ENCODE results near the gene FBXO41. TPM values are rescaled to one million over a fixed set of nuclear protein-coding genes. Genes with fewer than 3 reads are reported as not detected.
A peak's percentile ranks its signal among the peaks of the same experiment; 100 is the strongest.

FBXO41 gene
- total RNA-seq, 1 experiment from 2014 or later = 6.5 TPM

DNA sequence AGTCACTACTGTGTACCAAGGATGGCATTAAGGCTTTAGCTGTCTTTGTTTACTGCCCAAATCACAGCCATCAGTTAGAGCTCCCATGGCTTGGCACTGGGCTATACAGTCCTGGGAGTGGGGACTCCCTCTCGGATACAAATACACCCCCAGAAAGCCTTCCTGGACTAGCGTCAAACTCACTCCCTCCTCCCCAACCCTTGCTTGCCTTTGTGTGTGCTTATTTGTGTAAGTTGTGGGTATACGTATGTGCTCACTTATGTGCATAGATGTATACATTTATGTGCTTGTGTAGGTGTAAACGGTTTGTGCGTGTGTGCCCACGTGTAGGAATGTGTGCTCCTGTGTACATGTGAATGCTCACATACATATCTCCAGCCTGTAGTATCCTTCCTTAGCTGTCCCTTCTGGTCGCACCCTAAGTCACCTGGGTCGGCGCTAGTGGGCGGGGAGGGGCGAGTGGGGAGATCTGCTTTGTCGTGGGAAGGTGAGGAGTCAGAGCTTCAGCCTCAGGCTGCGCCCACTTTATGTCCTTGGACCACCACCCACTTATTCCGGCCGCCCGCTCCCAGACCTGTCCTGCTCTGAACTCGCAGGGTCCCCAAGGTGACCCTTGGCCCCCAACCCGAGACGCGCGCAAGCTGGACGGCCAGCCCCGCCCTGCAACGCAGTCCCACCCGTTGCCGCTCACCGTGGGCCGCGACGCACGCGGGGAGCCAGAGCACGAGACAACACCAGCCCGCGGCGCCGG lies 51.7 kb downstream of the FBXO41 start:
- peak overlapping the region; percentile 72 to 88 for H3K4me3 ChIP-seq (ENCODE audit: low read depth in 2 of 2, low read length in 2 of 2)
- no peak for DNase-seq (ENCODE audit: low read depth, low spot score)
- intact Hi-C loops (cut with micrococcal nuclease; ENCODE audit: unreplicated experiment) = no loop called here
- peak overlapping the region; percentile 5; the same call in 1 of the 2 replicates for H3K27ac ChIP-seq (ENCODE audit: low read length)
- no TSS peak for BruUV-seq (replicated peaks)
- TF ChIP-seq, protein P1, sequence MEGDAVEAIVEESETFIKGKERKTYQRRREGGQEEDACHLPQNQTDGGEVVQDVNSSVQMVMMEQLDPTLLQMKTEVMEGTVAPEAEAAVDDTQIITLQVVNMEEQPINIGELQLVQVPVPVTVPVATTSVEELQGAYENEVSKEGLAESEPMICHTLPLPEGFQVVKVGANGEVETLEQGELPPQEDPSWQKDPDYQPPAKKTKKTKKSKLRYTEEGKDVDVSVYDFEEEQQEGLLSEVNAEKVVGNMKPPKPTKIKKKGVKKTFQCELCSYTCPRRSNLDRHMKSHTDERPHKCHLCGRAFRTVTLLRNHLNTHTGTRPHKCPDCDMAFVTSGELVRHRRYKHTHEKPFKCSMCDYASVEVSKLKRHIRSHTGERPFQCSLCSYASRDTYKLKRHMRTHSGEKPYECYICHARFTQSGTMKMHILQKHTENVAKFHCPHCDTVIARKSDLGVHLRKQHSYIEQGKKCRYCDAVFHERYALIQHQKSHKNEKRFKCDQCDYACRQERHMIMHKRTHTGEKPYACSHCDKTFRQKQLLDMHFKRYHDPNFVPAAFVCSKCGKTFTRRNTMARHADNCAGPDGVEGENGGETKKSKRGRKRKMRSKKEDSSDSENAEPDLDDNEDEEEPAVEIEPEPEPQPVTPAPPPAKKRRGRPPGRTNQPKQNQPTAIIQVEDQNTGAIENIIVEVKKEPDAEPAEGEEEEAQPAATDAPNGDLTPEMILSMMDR (IDR thresholded peaks at IDR 0.05) = no peak
- TF ChIP-seq TCF7L2 (IDR thresholded peaks at IDR 0.05; ENCODE audit: low read depth, low read length) (no peak), POLR2AphosphoS5 (IDR thresholded peaks at IDR 0.05; ENCODE audit: low read depth, low read length) (no peak), SIN3A (IDR thresholded peaks at IDR 0.05; ENCODE audit: borderline replicate concordance, insufficient read depth, low read depth, low read length) (peak; percentile 85; the same call in 1 of the 2 replicates)
- TF ChIP-seq, protein P2, sequence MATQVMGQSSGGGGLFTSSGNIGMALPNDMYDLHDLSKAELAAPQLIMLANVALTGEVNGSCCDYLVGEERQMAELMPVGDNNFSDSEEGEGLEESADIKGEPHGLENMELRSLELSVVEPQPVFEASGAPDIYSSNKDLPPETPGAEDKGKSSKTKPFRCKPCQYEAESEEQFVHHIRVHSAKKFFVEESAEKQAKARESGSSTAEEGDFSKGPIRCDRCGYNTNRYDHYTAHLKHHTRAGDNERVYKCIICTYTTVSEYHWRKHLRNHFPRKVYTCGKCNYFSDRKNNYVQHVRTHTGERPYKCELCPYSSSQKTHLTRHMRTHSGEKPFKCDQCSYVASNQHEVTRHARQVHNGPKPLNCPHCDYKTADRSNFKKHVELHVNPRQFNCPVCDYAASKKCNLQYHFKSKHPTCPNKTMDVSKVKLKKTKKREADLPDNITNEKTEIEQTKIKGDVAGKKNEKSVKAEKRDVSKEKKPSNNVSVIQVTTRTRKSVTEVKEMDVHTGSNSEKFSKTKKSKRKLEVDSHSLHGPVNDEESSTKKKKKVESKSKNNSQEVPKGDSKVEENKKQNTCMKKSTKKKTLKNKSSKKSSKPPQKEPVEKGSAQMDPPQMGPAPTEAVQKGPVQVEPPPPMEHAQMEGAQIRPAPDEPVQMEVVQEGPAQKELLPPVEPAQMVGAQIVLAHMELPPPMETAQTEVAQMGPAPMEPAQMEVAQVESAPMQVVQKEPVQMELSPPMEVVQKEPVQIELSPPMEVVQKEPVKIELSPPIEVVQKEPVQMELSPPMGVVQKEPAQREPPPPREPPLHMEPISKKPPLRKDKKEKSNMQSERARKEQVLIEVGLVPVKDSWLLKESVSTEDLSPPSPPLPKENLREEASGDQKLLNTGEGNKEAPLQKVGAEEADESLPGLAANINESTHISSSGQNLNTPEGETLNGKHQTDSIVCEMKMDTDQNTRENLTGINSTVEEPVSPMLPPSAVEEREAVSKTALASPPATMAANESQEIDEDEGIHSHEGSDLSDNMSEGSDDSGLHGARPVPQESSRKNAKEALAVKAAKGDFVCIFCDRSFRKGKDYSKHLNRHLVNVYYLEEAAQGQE (IDR thresholded peaks at IDR 0.05; ENCODE audit: insufficient read depth in 1 of 2, low read depth in 2 of 2, low read length in 1 of 2) = no peak
- in situ Hi-C loops (cut with HindIII; ENCODE audit: low pct_unique_long_range_greater_than_20kb, low sequenced_read_pairs) = loop anchor here (10.0 kb wide), 1 partner anchor 62 kb away; the partner anchor contains the start of gene EGR4
- no peaks in the 10 kb centered on the region for H3K27me3 ChIP-seq (ENCODE audit: control insufficient read depth, insufficient read depth, low read length)
- ChIA-PET CTCF (interaction anchor here (0.6 to 1.9 kb wide), 2 partner anchors 20 to 69 kb away, joined by 8 to 14 read pairs; no protein-coding TSS in a partner anchor), POLR2A (interaction anchor here (0.7 to 1.1 kb wide), 4 partner anchors 18 to 119 kb away, joined by 4 to 10 read pairs (median 6); no protein-coding TSS in a partner anchor)
- H3K4me1 ChIP-seq (ENCODE audit: control insufficient read depth, insufficient read depth, low read length) = peaks cover 22% of the 10 kb centered on the region
- no peaks in the 10 kb centered on the region for H3K9me3 ChIP-seq (ENCODE audit: control insufficient read depth, insufficient read depth, low read depth, low read length)
- peaks cover 10% of the 10 kb centered on the region; the same call in 1 of the 2 replicates for H3K36me3 ChIP-seq (ENCODE audit: control insufficient read depth, insufficient read depth, low read length)
- peak; percentile 22; the same call in 1 of the 2 replicates for ATAC-seq

DNA sequence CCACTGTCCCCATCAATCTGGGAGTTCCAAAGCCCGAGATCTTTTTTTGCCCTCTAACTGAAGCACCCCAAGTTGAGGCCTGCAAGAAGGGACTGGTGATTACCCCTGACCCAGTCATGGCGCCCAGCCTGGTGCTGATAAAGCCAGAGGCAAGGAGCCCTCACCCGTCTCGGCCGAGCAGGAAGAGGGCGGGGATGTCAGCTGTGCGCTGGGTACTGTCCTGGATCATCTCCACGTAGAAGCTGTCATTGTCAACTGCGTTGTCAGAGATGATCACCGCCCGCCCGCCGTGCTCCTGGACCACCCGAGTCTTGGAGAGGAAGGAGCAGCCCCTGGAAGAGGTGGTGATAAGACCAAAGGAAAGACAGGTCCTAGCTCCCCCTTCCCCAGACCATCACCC lies 55.6 kb downstream of the FBXO41 start:
- Histone ChIP-seq H3K4me1 (ENCODE audit: control insufficient read depth, insufficient read depth, low read length) (no peaks in the 10 kb centered on the region), H3K4me3 (ENCODE audit: low read depth in 2 of 2, low read length in 2 of 2) (no peak overlapping the region), H3K27me3 (ENCODE audit: control insufficient read depth, insufficient read depth, low read length) (no peaks in the 10 kb centered on the region), H3K9me3 (ENCODE audit: control insufficient read depth, insufficient read depth, low read depth, low read length) (no peaks in the 10 kb centered on the region), H3K27ac (ENCODE audit: low read length) (no peak overlapping the region), H3K36me3 (ENCODE audit: control insufficient read depth, insufficient read depth, low read length) (peaks cover 2% of the 10 kb centered on the region; the same call in 1 of the 2 replicates)
- ATAC-seq = no peak
- CTCF ChIA-PET = no interaction called here
- DNase-seq (ENCODE audit: low read depth, low spot score) = no peak
- no peak for TF ChIP-seq POLR2AphosphoS5 (IDR thresholded peaks at IDR 0.05; ENCODE audit: low read depth, low read length)
- in situ Hi-C loops (cut with HindIII; ENCODE audit: low pct_unique_long_range_greater_than_20kb, low sequenced_read_pairs) = no loop called here
- BruUV-seq (replicated peaks) = no TSS peak
- intact Hi-C loops (cut with micrococcal nuclease; ENCODE audit: unreplicated experiment) = no loop called here
- POLR2A ChIA-PET = no interaction called here

DNA sequence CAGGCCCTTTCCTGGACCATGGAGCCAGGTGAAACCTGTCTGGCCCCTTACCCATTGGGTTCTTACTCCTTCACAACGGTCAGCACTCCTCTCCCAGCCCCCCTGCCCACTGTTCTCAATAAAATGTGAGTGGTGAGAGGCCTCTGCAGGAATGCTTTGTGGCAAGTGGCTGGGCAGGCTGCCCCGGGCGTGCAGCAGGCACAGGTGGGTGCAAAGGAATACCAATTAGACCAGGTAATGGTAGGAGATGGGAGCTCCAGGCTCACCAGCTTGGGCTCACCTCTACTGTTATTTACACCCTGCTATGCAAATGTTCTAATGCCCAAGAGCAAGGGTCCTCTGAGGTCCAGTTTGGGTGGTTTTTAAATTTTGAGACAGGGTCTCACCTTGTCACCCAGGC lies 57.2 kb downstream of the FBXO41 start:
- H3K9me3 ChIP-seq (ENCODE audit: control insufficient read depth, insufficient read depth, low read depth, low read length) = no peaks in the 10 kb centered on the region
- DNase-seq (ENCODE audit: low read depth, low spot score) (no peak), ATAC-seq (no peak)
- POLR2A ChIA-PET = no interaction called here
- no peaks in the 10 kb centered on the region for H3K4me1 ChIP-seq (ENCODE audit: control insufficient read depth, insufficient read depth, low read length)
- H3K36me3 ChIP-seq (ENCODE audit: control insufficient read depth, insufficient read depth, low read length) = peaks cover 8% of the 10 kb centered on the region; the same call in 1 of the 2 replicates
- in situ Hi-C loops (cut with HindIII; ENCODE audit: low pct_unique_long_range_greater_than_20kb, low sequenced_read_pairs) (no loop called here), intact Hi-C loops (cut with micrococcal nuclease; ENCODE audit: unreplicated experiment) (no loop called here)
- no peak overlapping the region for H3K4me3 ChIP-seq (ENCODE audit: low read depth in 2 of 2, low read length in 2 of 2)
- no TSS peak for BruUV-seq (replicated peaks)
- no peak for TF ChIP-seq POLR2AphosphoS5 (IDR thresholded peaks at IDR 0.05; ENCODE audit: low read depth, low read length)
- TF ChIP-seq, protein P2 (IDR thresholded peaks at IDR 0.05; ENCODE audit: insufficient read depth in 1 of 2, low read depth in 2 of 2, low read length in 1 of 2) = no peak
- TF ChIP-seq, protein P1 (IDR thresholded peaks at IDR 0.05) = no peak
- H3K27me3 ChIP-seq (ENCODE audit: control insufficient read depth, insufficient read depth, low read length) = no peaks in the 10 kb centered on the region
- CTCF ChIA-PET = no interaction called here
- no peak overlapping the region for H3K27ac ChIP-seq (ENCODE audit: low read length)
